GM19372 (cell line): Measurements from ENCODE around the gene ZSCAN22.
A peak's percentile ranks its signal among the peaks of the same experiment; 100 is the strongest.
"Not testable (repeated sequence)": the region's sequence is repeated elsewhere in the genome, so short reads cannot be mapped to it uniquely, and the experiment has no call there.

Source experiments
- ATAC-seq: cut with Tn5 transposase; IDR thresholded peaks from one replicate; pipeline ENCODE4 v1.9.1; 2021; ENCODE audit warnings: mild to moderate bottlenecking, low read depth, moderate library complexity; ENCODE audit not compliant: unreplicated experiment

Gene ZSCAN22

GRCh38 chr19:58317476-58318072 is 9.2 kb upstream of the ZSCAN22 start:
- no peak for ATAC-seq

- no peak for ATAC-seq
Measured at GRCh38 chr19:58318297-58318696, 8.5 kb upstream of the ZSCAN22 start.

DNA sequence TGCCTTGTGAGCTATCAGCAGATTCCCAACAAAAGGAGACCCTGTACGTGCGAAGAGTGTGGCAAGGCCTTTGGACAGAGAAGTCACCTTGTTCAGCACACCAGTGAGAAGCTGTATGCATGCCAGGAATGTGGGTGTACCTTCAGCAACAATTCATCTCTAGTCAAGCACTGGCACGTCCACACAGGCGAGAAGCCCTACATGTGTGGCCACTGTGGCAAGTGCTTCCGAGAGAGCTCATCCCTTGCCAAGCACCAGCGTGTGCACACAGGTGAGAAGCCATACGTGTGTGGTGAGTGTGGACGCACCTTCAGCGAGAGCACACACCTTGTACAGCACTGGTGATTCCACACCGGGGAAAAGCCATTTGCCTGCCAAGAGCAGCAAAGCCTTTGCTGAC is 7.6 kb upstream of the ZSCAN22 start:
- ATAC-seq = no peak

DNA sequence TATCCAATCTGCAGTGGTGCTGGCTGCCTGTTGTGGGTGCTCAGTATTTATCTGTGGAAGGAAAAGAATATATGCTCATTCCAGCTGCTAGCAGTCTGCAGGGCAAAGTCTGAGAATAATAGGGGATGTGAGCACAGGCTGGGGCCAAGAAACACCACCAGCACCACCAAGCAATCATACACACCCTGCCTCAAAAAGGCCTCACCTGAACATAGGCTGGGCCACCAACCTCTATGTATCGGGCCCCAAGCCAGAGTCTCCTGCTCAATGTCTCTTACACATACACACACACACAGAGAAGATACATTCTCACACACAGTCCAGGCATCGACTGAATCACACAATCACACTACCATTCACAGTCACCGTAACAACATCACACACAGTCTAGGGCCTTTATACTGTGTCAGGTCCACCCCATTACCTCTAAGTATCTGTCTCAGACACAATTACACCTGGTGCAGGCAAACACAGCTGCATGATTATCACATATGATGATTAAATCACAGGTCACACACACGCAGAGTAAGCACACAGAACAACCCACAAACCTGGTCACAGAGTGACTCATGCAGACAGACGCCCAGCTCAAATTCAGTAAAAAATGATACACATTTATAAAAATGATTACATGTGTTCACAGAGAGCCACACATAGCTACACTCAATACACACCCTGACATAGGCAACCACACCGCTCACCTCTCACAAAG is 1.3 kb upstream of the ZSCAN22 start:
- ATAC-seq = no peak

DNA sequence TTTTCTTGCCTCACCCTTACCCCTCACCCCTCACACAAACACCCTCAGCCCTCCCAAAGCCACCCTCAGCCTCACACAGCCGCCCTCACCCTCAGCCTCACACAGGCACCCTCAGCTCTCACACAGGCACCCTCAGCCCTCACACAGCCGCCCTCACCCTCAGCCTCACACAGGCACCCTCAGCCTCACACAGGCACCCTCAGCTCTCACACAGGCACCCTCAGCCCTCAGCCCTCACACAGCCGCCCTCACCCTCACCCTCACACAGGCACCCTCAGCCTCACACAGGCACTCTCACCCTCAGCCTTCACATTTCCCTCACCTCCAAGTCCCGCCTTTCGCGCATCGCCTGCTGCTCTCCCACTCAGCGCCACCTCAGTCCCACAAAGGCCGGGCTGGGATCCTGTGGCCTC is 287 bp upstream of the ZSCAN22 start:
- no peak for ATAC-seq

- ATAC-seq = no peak
Measured at GRCh38 chr19:58328999-58329398, 2.2 kb downstream of the ZSCAN22 start.

DNA sequence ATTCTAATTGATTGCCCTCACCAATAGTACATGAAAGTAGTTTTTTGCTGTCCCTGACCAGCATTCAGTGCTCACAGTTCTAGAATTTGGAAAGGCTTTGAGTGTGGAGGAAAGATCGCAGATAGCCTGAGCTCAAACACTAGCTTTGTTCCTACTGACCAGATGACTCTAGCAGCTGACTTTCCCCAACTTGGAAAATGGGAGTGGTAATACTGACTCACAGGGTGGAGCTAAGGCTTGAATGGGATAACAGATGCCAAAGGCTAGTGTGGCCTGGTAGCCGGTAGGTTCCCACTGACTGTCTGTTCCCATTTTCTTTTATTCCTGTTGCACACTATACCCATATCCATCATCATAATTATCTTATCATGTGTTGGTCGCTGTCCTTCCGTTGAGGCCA is 3.7 kb downstream of the ZSCAN22 start:
- no peak for ATAC-seq

GRCh38 chr19:58332697-58333096 is 5.9 kb downstream of the ZSCAN22 start:
- ATAC-seq = no peak

GRCh38 chr19:58334691-58335249 is 8.0 kb downstream of the ZSCAN22 start:
- ATAC-seq = no peak

GRCh38 chr19:58335630-58336029 is 8.8 kb downstream of the ZSCAN22 start:
- ATAC-seq = no peak

DNA sequence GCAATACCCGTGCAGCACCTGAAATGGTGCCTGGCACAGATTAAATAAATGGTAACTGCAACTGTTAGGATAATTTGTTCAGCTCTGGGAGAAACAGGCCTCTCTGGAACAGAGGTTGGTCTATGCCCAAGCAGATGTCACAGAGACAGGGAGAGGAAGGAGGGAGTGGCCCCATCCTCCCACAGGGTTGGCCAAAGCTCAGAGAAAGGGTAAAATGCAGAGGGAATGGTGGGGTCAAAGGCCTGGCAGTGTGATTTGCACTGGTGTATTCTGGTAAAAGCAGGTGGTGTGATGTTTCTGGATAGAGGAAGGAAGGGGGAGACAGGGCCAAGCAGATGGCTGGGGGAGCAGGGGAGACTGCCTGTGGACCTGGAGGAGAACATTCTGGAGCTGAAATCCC is 9.4 kb downstream of the ZSCAN22 start:
- ATAC-seq = no peak

DNA sequence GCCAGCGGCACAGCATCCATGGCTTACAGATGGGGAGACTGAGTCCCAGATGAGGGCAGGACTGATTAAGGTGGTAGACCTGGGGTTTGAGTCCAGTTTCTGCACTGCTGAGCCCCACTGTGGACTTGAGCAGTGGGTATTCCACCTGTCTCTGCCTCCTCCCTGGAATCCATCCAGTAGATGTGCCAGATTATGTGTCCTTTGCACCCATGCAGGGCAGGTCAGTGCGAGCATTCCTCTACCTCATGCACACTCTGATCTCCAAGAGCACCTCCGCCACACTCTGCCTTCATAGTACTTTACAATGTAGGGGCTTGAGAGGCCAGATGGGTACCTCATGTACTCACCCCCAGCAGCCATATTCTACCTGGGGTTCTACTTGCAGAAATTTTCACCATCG is 10.0 kb downstream of the ZSCAN22 start:
- no peak for ATAC-seq

- ATAC-seq = no peak
Measured at GRCh38 chr19:58338336-58338735, 11.5 kb downstream of the ZSCAN22 start.

- ATAC-seq = no peak
Measured at GRCh38 chr19:58338825-58339558, 12.2 kb downstream of the ZSCAN22 start.

DNA sequence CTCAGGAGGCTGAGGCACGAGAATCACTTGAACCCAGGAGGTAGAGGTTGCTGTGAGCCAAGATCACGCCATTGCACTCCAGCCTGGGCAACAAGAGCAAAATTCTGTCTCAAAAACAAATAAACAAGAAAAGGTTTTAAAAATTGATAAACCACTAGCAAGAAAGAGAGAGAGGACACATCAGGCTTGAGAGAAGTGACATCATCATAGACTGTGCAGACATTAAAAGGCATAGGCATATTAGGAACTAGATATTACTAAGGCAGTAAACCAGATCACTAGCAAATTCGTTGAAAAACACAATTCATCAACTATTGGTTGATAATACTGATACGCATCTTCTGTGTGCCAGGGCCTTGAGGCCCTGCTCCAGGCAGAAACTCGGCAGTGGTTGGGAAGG is 18.8 kb downstream of the ZSCAN22 start:
- ATAC-seq = no peak

- peak; percentile 77 for ATAC-seq
Measured at GRCh38 chr19:58346961-58347929, 20.5 kb downstream of the ZSCAN22 start.

- not testable (repeated sequence) for ATAC-seq
Measured at GRCh38 chr19:58348080-58348479, 21.3 kb downstream of the ZSCAN22 start.

DNA sequence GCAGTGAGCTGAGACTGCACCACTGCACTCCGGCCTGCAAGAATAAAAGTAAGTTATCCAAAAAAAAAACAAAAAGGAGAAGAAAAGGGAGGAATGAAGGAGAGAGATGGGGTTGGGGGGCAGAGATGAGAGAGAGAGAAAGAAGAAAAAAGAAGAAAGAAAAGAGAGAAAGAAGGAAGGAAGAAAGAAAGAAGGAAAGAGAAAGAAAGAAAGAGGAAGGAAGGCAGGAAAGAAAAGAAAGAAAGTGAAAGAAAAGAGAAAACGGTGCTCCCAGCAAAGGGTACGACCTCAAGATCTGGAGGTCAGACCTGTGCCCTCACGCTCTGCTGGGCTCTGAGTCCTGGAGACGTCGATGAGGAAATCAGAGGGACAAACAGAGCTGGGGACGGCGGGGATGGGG is 22.8 kb downstream of the ZSCAN22 start:
- ATAC-seq = no peak

- ATAC-seq = no peak
Measured at GRCh38 chr19:58350001-58350861, 23.4 kb downstream of the ZSCAN22 start.
